K562 (cell line): ENCODE data around the gene SCAANT1. TPM values are rescaled to one million over a fixed set of nuclear protein-coding genes. Genes with fewer than 3 reads are reported as not detected.
A peak's percentile ranks its signal among the peaks of the same experiment; 100 is the strongest.

Experiments
- ATAC-seq: fragments of 200-7000 bp; cut with Tn5 transposase; 3 replicates; pipeline ENCODE4 v1.9.1; 2020; ENCODE audit warnings: moderate library complexity
- BruUV-seq: library from RNA; stranded (reverse); fragments of 400-500 nt; replicated peaks from 2 replicates; lab custom pipeline; 2021; lab: Mats Ljungman, UMichigan
- CTCF ChIA-PET: fragments of 300-600 bp; formaldehyde crosslinking; extraction: SDS; loops from one replicate; lab custom pipeline; 2021; ENCODE audit warnings: low intra/inter-chr PET ratio; lab: Yijun Ruan, JAX
- POLR2A ChIA-PET: fragments of 300-600, 350-650 bp; sonication (Branson Sonifier 250); formaldehyde crosslinking; extraction: SDS; loops from one replicate; lab custom pipeline; 2021; ENCODE audit warnings: antibody characterized with exemption, inconsistent platforms; lab: Yijun Ruan, JAX
- DNase-seq, 4 experiments: peaks; one replicate each; pipeline versions ENCODE4 v3.0.0 to v3.0.0-alpha.2; 2011 to 2018; ENCODE audit warnings: low spot score in 3 of 4, mixed read lengths in 3 of 4; ENCODE audit errors: extremely low read depth in 1 of 4
- FAIRE-seq: peaks from 2 replicates; lab custom pipeline; 2011; peaks lifted over from hg19 to GRCh38; lab: Jason Lieb, UNC
- H2AFZ ChIP-seq: 2 replicates; pipeline ENCODE4 v1.6.0; 2011; ENCODE audit warnings: low read depth, low read length, control low read depth, inconsistent platforms
- H3K27ac ChIP-seq: fragments of 200-600 bp; 3 replicates; pipeline ENCODE4 v1.8.0; 2011; ENCODE audit warnings: low read depth, mild to moderate bottlenecking, control low read depth, inconsistent platforms, low read length, moderate library complexity, mixed read lengths; ENCODE audit errors: extremely low read depth
- H3K27me3 ChIP-seq, 2 experiments: fragments of 300-600 bp in 1 of 2; 2 replicates in 1 of 2; 3 replicates in 1 of 2; pipeline versions ENCODE4 v1.6.0 to v1.8.0; 2011; ENCODE audit warnings: inconsistent platforms in 2 of 2, low read length in 2 of 2, mild to moderate bottlenecking in 1 of 2, mixed read lengths in 1 of 2, moderate library complexity in 1 of 2; ENCODE audit not compliant: control insufficient read depth in 2 of 2, insufficient read depth in 2 of 2
- H3K36me3 ChIP-seq: fragments of 300-600 bp; 3 replicates; pipeline ENCODE4 v1.8.0; 2011; ENCODE audit warnings: mild to moderate bottlenecking, low read length, inconsistent platforms; ENCODE audit not compliant: control insufficient read depth, insufficient read depth
- H3K4me1 ChIP-seq, 2 experiments: fragments of 200-600 bp in 1 of 2; replicated peaks in 1 of 2; 2 replicates in 1 of 2; 3 replicates in 1 of 2; pipeline versions ENCODE4 v1.5.1 to v1.8.0; 2011; ENCODE audit warnings: inconsistent platforms in 2 of 2, low read length in 2 of 2, mild to moderate bottlenecking in 1 of 2, mixed read lengths in 1 of 2, moderate library complexity in 1 of 2; ENCODE audit not compliant: control insufficient read depth in 2 of 2, insufficient read depth in 2 of 2
- H3K4me2 ChIP-seq: 2 replicates; pipeline ENCODE4 v1.6.1; 2011; ENCODE audit warnings: low read length, control low read depth, inconsistent platforms, mixed read lengths; ENCODE audit not compliant: insufficient read depth
- H3K4me3 ChIP-seq: fragments of 200-600 bp; sonication (generic), shearing (Covaris generic); 2 replicates; pipeline ENCODE4 v1.5.1; 2016; ENCODE audit warnings: control low read depth, inconsistent platforms
- H3K79me2 ChIP-seq: fragments of 200-600 bp; 3 replicates; pipeline ENCODE4 v1.8.0; 2011; ENCODE audit warnings: low read length, inconsistent platforms; ENCODE audit not compliant: control insufficient read depth, insufficient read depth
- H3K9ac ChIP-seq, 2 experiments: 2 replicates each; pipeline versions ENCODE4 v1.6.0 to v1.6.1; 2011; ENCODE audit warnings: low read depth in 2 of 2, low read length in 2 of 2, control low read depth in 1 of 2, inconsistent platforms in 1 of 2, mild to moderate bottlenecking in 1 of 2, mixed read lengths in 1 of 2; ENCODE audit not compliant: insufficient read depth in 1 of 2
- H3K9me1 ChIP-seq: one replicate; pipeline ENCODE4 v1.6.0; 2011; ENCODE audit warnings: inconsistent platforms, mild to moderate bottlenecking, low read length, moderate library complexity; ENCODE audit not compliant: control insufficient read depth, insufficient read depth
- H3K9me3 ChIP-seq: replicated peaks from 2 replicates; pipeline ENCODE4 v1.5.1; 2011; ENCODE audit warnings: low read depth, low read length, inconsistent platforms; ENCODE audit not compliant: control insufficient read depth, insufficient read depth
- H4K20me1 ChIP-seq: replicated peaks from 2 replicates; pipeline ENCODE4 v1.6.1; 2011; ENCODE audit warnings: low read length, inconsistent platforms, mixed read lengths; ENCODE audit not compliant: control insufficient read depth, insufficient read depth
- FOXP1 ChIP-seq: sonication (generic); formaldehyde crosslinking; IDR thresholded peaks from 2 replicates; pipeline ENCODE4 v1.8.0; 2022; ENCODE audit warnings: mild to moderate bottlenecking, missing genetic modification reagents
- MYBL2 ChIP-seq, 2 experiments: fragments of 450-650 bp in 1 of 2; sonication (generic) in 1 of 2; formaldehyde crosslinking in 1 of 2; IDR thresholded peaks; 2 replicates each; pipeline versions ENCODE4 v1.6.1 to v1.8.1; 2017 to 2022; ENCODE audit warnings: borderline replicate concordance in 1 of 2, inconsistent platforms in 1 of 2, low read depth in 1 of 2, mild to moderate bottlenecking in 1 of 2, missing genetic modification reagents in 1 of 2, moderate library complexity in 1 of 2
- WGBS: fragments of 100-300 bp; shearing (Covaris generic); methylation state at CpG from one replicate; pipeline ENCODE4 v1.1.6; 2016; ENCODE audit warnings: low coverage, mixed read lengths; ENCODE audit not compliant: insufficient coverage; ENCODE audit errors: missing lambda C conversion rate; 5-methylcytosine and 5-hydroxymethylcytosine counted together
- in situ Hi-C: fragments of 300-500 bp; cut with MboI; formaldehyde crosslinking; loops from 4 replicates; pipeline ENCODE4 v1.15.0; 2018; ENCODE audit warnings: inconsistent platforms, mixed read lengths
- intact Hi-C: fragments of 100-400 bp; cut with micrococcal nuclease; formaldehyde crosslinking; loops from 2 replicates; pipeline ENCODE4 v1.14.2; 2022
- polyA plus RNA-seq, 8 experiments: library from polyadenylated mRNA; depleted of rRNA in 4 of 8; stranded (reverse) in 5 of 8; unstranded in 3 of 8; fragments of >200 nt; fragmentation: Nextera tagmentation in 2 of 8; fragmentation: Illumina TruSeq in 1 of 8; extraction: Ambion mirVana in 2 of 8; extraction: Trizol in 1 of 8; gene quantifications; 2 replicates each; pipeline versions ENCODE4 v1.2.1 to v1.2.3, GENCODE V29; 2011 to 2014; ENCODE audit warnings: inconsistent platforms in 1 of 8, missing spikeins in 1 of 8
- total RNA-seq, 7 experiments: library from RNA; depleted of rRNA in 6 of 7; stranded (reverse); fragments of >200 nt in 6 of 7; fragmentation: Illumina TruSeq in 2 of 7; extraction: Trizol in 2 of 7; gene quantifications; 2 replicates each; pipeline versions ENCODE4 v1.2.1 to v1.2.3, GENCODE V29; 2011 to 2021; ENCODE audit warnings: low replicate concordance in 1 of 7
- TF ChIP-seq, protein P1 (sequence below), 3 experiments: IDR thresholded peaks in 2 of 3; conservative IDR thresholded peaks in 1 of 3; 2 replicates each; pipeline ENCODE4 v1.5.1; 2011 to 2012; ENCODE audit warnings: low read length in 3 of 3, mild to moderate bottlenecking in 3 of 3, control low read depth in 2 of 3, improper control_type of control experiment in 1 of 3, inconsistent platforms in 1 of 3, low read depth in 1 of 3, mixed read lengths in 1 of 3, moderate library complexity in 1 of 3; ENCODE audit not compliant: insufficient read depth in 2 of 3

The SCAANT1 gene
- total and polyA plus RNA-seq, 9 of the 15 experiments (the other 6 are each of a cell fraction or from before 2014, with no cell fraction given) = not detected

DNA sequence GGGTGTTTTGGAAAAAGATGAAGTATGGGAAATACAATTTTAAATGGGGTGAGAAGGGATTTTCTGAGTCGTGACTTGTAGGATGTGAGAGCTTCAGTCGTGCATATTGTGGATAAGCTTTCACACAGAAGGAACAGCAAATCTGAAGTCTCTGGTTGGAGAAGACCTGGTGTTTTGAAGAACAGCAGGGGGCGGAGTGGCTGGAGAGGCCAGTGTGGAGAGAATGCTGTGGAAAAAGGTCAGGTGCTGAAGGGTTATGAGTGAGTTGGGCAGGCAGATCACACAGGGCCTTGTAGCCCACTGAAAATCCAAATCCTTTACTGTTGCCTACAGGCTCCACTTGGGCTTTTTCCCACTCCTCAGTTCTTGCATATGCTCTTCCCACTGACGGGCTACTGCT lies 14.1 kb upstream of the SCAANT1 start:
- WGBS = 76% methylated on average over 4 of the region's 4 CpGs
- BruUV-seq = no TSS peak
- ChIA-PET POLR2A (no interaction called here), CTCF (no interaction called here)
- Histone ChIP-seq H2AFZ (no peak overlapping the region), H4K20me1 (no peaks in the 10 kb centered on the region), H3K9ac (no peak overlapping the region), H3K4me1 (no peaks in the 10 kb centered on the region), H3K79me2 (peaks cover 14% of the 10 kb centered on the region; the same call in 1 of the 3 replicates), H3K4me2 (no peak overlapping the region), H3K36me3 (peaks cover 38% of the 10 kb centered on the region), H3K9me1 (no peaks in the 10 kb centered on the region), H3K27ac (no peak overlapping the region), H3K9me3 (no peaks in the 10 kb centered on the region), H3K4me3 (no peak overlapping the region), H3K27me3 (no peaks in the 10 kb centered on the region)
- ATAC-seq = peak; percentile 51
- in situ Hi-C loops (no loop called here), intact Hi-C loops (no loop called here)
- no peak for FAIRE-seq
- DNase-seq = peak in 1 of 4 experiments; percentile 15
- no peak for TF ChIP-seq MYBL2 (IDR thresholded peaks at IDR 0.05; ENCODE audit: low read depth)
- TF ChIP-seq MYBL2 (CRISPR knock-in tag; IDR thresholded peaks at IDR 0.05; ENCODE audit: borderline replicate concordance) = no peak
- TF ChIP-seq, protein P1, sequence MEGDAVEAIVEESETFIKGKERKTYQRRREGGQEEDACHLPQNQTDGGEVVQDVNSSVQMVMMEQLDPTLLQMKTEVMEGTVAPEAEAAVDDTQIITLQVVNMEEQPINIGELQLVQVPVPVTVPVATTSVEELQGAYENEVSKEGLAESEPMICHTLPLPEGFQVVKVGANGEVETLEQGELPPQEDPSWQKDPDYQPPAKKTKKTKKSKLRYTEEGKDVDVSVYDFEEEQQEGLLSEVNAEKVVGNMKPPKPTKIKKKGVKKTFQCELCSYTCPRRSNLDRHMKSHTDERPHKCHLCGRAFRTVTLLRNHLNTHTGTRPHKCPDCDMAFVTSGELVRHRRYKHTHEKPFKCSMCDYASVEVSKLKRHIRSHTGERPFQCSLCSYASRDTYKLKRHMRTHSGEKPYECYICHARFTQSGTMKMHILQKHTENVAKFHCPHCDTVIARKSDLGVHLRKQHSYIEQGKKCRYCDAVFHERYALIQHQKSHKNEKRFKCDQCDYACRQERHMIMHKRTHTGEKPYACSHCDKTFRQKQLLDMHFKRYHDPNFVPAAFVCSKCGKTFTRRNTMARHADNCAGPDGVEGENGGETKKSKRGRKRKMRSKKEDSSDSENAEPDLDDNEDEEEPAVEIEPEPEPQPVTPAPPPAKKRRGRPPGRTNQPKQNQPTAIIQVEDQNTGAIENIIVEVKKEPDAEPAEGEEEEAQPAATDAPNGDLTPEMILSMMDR (IDR thresholded peaks at IDR 0.05 in 2 of 3, conservative IDR thresholded peaks at IDR 0.05 in 1 of 3; ENCODE audit: insufficient read depth in 2 of 3, low read depth in 1 of 3, low read length in 3 of 3) = 0 out of 6 replicates have a peak, but pooled peaks of 1 of the 3 experiments have one; percentile 5
- no peak for TF ChIP-seq FOXP1 (CRISPR knock-in tag)
